BE2C (cell line): Measurements from ENCODE around the gene ZRANB1.

ENCODE experiments used
- DNase-seq: peaks from one replicate; pipeline ENCODE4 v3.0.0-alpha.2; 2020
- H3K27me3 ChIP-seq: fragments of 250-450 bp; sonication (Bioruptor Pico); 2 replicates; pipeline ENCODE4 v1.5.1; 2020; ENCODE audit warnings: mild to moderate bottlenecking
- H3K36me3 ChIP-seq: fragments of 250-450 bp; sonication (Bioruptor Pico); 2 replicates; pipeline ENCODE4 v1.5.1; 2020; ENCODE audit warnings: mild to moderate bottlenecking
- H3K4me1 ChIP-seq: fragments of 250-450 bp; sonication (Bioruptor Pico); 2 replicates; pipeline ENCODE4 v1.5.1; 2020
- H3K4me3 ChIP-seq: 2 replicates; pipeline ENCODE4 v1.5.1; 2011; ENCODE audit warnings: low read depth, low read length
- H3K9me3 ChIP-seq: fragments of 250-450 bp; sonication (Bioruptor Pico); 2 replicates; pipeline ENCODE4 v1.5.1; 2020
- TF ChIP-seq, protein P1 (sequence below): IDR thresholded peaks from 2 replicates; pipeline ENCODE4 v1.5.1; 2012; ENCODE audit warnings: mild to moderate bottlenecking, low read depth, low read length

Gene ZRANB1

DNA sequence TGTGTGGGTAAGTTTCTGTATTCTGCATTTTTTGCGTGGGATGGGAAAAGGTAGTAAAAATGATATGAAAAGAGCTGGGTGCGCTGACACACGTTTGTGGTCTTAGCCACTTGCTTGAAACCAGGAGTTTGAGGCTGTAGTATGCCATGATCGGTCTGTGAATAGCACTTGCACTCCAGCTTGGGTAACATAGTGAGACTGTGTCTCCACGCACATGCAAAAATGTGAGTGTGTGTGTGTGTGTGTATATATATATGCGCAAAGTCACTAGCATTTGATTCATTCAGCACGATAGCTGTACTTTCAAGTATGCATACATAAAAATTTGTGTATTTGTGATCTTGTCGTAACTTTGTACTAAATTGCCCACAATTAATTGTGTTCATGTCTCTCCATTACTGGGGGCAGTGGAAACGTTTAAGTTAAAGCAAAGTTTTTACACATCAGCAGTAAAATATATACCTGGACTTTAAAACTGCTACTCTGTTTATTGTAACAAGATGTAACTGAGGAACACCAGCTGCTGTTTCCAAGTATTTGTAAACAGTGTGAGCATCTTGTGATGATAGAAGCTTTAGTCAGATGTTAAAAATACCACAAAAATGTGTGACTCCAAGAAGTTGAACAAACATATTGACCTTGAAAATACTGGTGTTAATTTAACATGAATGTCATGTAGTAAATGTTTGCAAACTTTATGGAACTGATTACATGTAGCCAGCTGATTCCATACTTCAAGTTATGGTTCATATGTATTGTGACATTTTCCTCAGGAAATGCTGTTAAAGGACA is 1.6 kb downstream of the ZRANB1 start:
- H3K36me3 ChIP-seq = peaks cover 4% of the 10 kb centered on the region; the same call in 1 of the 2 replicates
- no peaks in the 10 kb centered on the region for H3K4me1 ChIP-seq
- no peak overlapping the region for H3K4me3 ChIP-seq
- no peaks in the 10 kb centered on the region for H3K27me3 ChIP-seq
- DNase-seq = no peak
- TF ChIP-seq, protein P1, sequence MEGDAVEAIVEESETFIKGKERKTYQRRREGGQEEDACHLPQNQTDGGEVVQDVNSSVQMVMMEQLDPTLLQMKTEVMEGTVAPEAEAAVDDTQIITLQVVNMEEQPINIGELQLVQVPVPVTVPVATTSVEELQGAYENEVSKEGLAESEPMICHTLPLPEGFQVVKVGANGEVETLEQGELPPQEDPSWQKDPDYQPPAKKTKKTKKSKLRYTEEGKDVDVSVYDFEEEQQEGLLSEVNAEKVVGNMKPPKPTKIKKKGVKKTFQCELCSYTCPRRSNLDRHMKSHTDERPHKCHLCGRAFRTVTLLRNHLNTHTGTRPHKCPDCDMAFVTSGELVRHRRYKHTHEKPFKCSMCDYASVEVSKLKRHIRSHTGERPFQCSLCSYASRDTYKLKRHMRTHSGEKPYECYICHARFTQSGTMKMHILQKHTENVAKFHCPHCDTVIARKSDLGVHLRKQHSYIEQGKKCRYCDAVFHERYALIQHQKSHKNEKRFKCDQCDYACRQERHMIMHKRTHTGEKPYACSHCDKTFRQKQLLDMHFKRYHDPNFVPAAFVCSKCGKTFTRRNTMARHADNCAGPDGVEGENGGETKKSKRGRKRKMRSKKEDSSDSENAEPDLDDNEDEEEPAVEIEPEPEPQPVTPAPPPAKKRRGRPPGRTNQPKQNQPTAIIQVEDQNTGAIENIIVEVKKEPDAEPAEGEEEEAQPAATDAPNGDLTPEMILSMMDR = no peak
- no peaks in the 10 kb centered on the region for H3K9me3 ChIP-seq

GRCh38 chr10:124944982-124945381 is 3.1 kb downstream of the ZRANB1 start:
- no peaks in the 10 kb centered on the region for H3K4me1 ChIP-seq
- H3K9me3 ChIP-seq = no peaks in the 10 kb centered on the region
- H3K36me3 ChIP-seq = peaks cover 6% of the 10 kb centered on the region; the same call in 1 of the 2 replicates
- DNase-seq = no peak
- no peaks in the 10 kb centered on the region for H3K27me3 ChIP-seq
- TF ChIP-seq, protein P1 = no peak
- no peak overlapping the region for H3K4me3 ChIP-seq

GRCh38 chr10:124946945-124947344 is 5.0 kb downstream of the ZRANB1 start:
- no peaks in the 10 kb centered on the region for H3K9me3 ChIP-seq
- no peak for DNase-seq
- no peak overlapping the region for H3K4me3 ChIP-seq
- H3K36me3 ChIP-seq = peaks cover 6% of the 10 kb centered on the region; the same call in 1 of the 2 replicates
- no peaks in the 10 kb centered on the region for H3K4me1 ChIP-seq
- no peaks in the 10 kb centered on the region for H3K27me3 ChIP-seq
- TF ChIP-seq, protein P1 = no peak

GRCh38 chr10:124949543-124949942 is 7.6 kb downstream of the ZRANB1 start:
- no peaks in the 10 kb centered on the region for H3K27me3 ChIP-seq
- no peak for DNase-seq
- TF ChIP-seq, protein P1 = no peak
- no peaks in the 10 kb centered on the region for H3K4me1 ChIP-seq
- no peak overlapping the region for H3K4me3 ChIP-seq
- H3K9me3 ChIP-seq = no peaks in the 10 kb centered on the region
- peaks cover 2% of the 10 kb centered on the region; the same call in 1 of the 2 replicates for H3K36me3 ChIP-seq

DNA sequence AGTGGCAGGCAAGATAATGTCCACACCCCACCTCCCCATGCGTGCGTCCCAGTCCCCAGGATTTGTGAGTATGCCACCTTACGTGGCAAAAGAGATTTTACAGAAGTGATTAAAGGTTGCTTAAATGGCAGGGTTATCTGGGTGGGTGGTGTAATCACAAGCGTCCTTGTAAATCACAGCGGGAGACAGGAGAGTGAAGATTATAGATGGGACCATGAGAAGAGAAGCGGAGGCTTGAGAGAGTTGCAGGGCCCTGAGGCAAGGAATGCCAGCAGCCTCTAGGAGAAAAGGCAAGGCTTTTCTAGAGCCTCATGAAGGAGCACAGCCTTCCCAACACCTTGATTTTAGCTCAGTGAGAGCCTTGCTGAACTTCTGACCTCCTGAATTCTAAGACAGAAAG is 10.2 kb downstream of the ZRANB1 start:
- TF ChIP-seq, protein P1 = no peak
- H3K36me3 ChIP-seq = peaks cover 2% of the 10 kb centered on the region; the same call in 1 of the 2 replicates

DNA sequence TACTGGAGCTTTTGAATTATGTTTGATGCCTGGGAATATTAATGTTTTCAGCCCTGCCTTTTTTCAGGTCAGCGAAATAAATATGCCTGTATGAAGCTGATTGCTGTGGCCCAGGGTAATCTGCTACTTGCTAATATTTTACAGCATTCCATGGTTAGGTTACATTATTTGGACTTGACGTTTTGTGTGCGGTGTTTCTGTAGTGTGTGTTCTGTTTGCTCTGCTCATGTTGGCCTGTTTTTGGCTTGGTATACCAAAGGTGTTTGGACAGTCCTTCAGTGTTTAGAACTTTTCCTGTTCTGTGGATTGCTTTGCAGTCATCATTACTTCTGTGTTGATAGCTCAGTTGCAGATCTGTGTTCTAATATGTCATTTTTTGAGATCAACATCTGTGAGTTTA is 11.5 kb downstream of the ZRANB1 start:
- Histone ChIP-seq H3K36me3 (peaks cover 2% of the 10 kb centered on the region; the same call in 1 of the 2 replicates), H3K27me3 (no peaks in the 10 kb centered on the region), H3K4me3 (no peak overlapping the region), H3K9me3 (no peaks in the 10 kb centered on the region), H3K4me1 (no peaks in the 10 kb centered on the region)
- TF ChIP-seq, protein P1 = no peak
- no peak for DNase-seq

More for the DNA sequence above, 10.2 kb downstream of the ZRANB1 start:
- Histone ChIP-seq H3K27me3 (no peaks in the 10 kb centered on the region), H3K9me3 (no peaks in the 10 kb centered on the region), H3K4me1 (no peaks in the 10 kb centered on the region), H3K4me3 (no peak overlapping the region)
- no peak for DNase-seq
